Activated gamma-delta T cell treated with anti-CD3 and anti-CD28 coated beads, Interleukin-2, amount 50 U/mL, for 16 hours (primary cell): Measurements from ENCODE around the gene NRL.
"Not testable (repeated sequence)": the region's sequence is repeated elsewhere in the genome, so short reads cannot be mapped to it uniquely, and the experiment has no call there.

Experiments used
- DNase-seq: peaks from one replicate; pipeline ENCODE4 v3.0.0-alpha.2; 2020; ENCODE audit warnings: low read depth

NRL gene

GRCh38 chr14:24051789-24052655 lies 62.7 kb downstream of the NRL start, which contains the start of gene CARMIL3:
TSS of gene CARMIL3 (plus strand) at chr14:24052009. CDS start at chr14:24052154, 145 bp downstream.
- DNase-seq = peak; percentile 36

- DNase-seq = no peak
These were observed 63.5 kb downstream of the NRL start for GRCh38 chr14:24051176-24051788.

- DNase-seq = not testable (repeated sequence)
These were observed 64.0 kb downstream of the NRL start for GRCh38 chr14:24050753-24051152.

GRCh38 chr14:24049002-24049401 lies 65.7 kb downstream of the NRL start:
- DNase-seq = not testable (repeated sequence)

- DNase-seq = no peak
These were observed 72.0 kb downstream of the NRL start for GRCh38 chr14:24042746-24043145.

- no peak for DNase-seq
These were observed 74.1 kb downstream of the NRL start for GRCh38 chr14:24040692-24041091.

GRCh38 chr14:24038686-24039085 lies 76.1 kb downstream of the NRL start:
- DNase-seq = no peak

GRCh38 chr14:24037658-24038037 lies 77.1 kb downstream of the NRL start:
- DNase-seq = no peak

GRCh38 chr14:24036963-24037657 lies 77.6 kb downstream of the NRL start:
- DNase-seq = not testable (repeated sequence)

GRCh38 chr14:24036169-24036962 lies 78.4 kb downstream of the NRL start:
- peak; percentile 48 for DNase-seq

GRCh38 chr14:24035769-24036168 lies 79.0 kb downstream of the NRL start:
- not testable (repeated sequence) for DNase-seq

- DNase-seq = no peak
These were observed 81.9 kb downstream of the NRL start for GRCh38 chr14:24032727-24033418.

GRCh38 chr14:24031331-24031730 lies 83.4 kb downstream of the NRL start:
- not testable (repeated sequence) for DNase-seq

- DNase-seq = not testable (repeated sequence)
These were observed 85.1 kb downstream of the NRL start for GRCh38 chr14:24029687-24030086.
